NCI-H1694 treated with DMSO at 0.1 percent for 48 hours (cell line): Measurements from ENCODE around the gene CA5A.
"Not testable (repeated sequence)": the region's sequence is repeated elsewhere in the genome, so short reads cannot be mapped to it uniquely, and the experiment has no call there.

Experiments used
- DNase-seq: peaks from one replicate; lab custom pipeline; 2025; lab: John Stamatoyannopoulos, UW

Gene CA5A

DNA sequence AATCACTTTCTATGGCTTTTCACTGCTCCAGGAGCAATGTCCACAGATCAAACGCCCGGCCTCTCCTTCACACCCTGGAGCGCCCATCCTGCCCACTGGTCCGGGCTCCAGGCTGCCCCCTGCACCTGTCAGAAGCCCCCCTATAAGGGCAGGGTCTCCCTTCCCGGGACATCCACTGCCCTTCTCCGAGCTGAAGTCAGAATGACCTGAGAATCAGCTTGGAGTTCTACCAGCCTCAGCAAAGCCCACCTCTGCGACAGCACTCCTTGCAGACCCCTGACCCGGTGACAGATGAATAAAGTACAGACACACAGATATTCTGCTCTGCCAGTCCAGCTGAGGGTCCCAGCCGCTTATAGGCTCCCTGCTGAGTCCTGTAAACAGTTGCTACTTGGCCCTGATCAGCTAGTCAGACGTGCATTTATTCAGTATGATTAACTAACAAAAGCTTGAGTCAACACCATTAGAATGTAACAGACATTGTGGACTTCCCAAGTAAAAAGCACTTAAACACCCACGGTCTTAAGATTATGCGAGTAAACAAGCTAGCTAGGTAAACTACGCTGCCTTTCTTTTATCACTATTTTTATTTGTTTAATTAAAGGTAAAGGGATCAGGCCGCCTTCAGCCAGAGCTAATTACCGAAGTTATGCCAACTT lies 71.9 kb downstream of the CA5A start:
- DNase-seq: no peak

DNA sequence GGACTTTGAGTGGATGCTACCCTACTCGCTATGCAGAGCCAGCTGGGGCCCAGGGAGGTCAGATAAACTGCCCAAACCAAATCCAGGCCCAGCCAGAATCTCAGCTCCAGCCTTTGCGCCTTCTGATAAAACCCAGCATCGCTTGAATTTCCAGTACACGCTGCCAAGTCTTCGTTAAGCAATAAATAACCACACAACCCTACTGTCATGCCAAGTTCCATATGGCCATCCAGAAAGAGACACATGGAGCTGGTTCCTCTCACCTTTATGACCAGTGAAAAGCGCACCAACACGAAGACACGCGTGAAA lies 73.0 kb downstream of the CA5A start:
- DNase-seq: not testable (repeated sequence)

DNA sequence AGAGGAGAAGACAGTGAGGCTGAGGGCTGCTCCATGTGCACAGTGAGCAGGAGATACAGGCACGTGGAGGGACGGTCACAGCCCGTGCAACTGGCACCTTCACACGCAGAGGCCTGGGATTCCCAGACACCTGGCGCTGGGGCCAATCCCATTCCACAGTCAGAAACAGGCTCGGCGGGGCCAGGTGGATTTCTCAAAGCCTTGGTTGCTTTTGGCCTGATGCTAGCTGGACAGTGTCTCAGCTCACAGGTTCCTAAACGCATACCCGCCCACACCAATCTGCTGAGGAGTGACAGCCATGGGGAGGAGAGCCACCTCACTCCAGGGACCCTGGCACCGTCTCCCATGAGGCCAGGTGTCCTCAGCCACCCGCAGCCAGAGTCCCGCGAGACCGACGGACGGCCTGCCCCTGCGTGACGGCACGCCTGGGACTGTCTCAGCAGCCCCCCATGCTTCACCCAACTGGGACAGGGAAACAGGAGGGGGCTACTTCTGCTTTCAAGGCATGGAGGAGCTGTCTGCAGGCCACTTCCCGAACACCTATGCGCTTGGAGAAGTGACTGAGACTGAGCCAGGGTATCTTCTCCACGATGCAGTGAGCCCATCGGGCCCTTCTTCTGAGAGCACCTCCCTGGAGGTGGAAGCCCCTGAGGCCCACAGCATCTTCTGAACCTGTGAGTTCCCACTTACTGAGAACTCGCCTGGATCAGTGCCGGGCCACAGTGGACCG lies 73.6 kb downstream of the CA5A start:
- DNase-seq: not testable (repeated sequence)

DNA sequence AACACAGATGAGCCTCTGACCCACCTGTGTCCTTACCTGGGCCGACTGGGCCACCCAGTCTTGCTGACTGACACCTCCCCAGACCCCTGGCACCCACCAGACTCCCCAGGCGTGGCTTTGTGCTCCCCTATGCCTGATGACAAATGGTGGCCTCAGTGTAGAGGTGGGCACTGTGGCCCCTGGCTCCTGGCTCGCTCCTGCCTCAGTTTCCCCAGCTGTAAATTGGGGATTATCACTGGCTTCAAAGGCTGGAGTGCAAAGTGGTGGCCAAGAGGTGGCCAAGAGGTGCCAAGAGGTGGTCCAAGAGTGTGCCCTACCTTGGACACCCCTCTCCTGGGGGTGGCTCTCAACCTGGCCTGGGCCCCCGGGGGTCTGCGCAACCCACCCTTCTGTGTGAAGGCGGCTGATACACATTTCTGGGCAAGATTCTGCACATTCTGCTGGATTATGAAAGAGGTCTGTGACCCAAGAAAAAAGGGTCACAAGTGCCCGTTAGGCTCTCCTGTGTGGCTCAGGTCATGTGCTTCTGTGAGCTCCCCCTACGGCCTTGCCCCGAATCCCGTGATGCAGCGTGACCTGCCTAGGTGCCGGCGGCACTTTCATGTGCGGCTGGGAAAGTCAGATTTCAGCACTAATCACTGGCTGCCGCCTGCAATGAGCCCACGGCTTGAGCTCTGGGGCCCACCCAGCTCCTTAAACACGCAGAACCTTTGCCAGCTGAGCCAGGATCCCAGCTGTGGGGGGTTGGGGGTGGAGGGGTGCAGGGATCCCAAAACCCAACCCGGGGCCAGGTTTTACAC lies 74.8 kb downstream of the CA5A start:
- not testable (repeated sequence) for DNase-seq

DNA sequence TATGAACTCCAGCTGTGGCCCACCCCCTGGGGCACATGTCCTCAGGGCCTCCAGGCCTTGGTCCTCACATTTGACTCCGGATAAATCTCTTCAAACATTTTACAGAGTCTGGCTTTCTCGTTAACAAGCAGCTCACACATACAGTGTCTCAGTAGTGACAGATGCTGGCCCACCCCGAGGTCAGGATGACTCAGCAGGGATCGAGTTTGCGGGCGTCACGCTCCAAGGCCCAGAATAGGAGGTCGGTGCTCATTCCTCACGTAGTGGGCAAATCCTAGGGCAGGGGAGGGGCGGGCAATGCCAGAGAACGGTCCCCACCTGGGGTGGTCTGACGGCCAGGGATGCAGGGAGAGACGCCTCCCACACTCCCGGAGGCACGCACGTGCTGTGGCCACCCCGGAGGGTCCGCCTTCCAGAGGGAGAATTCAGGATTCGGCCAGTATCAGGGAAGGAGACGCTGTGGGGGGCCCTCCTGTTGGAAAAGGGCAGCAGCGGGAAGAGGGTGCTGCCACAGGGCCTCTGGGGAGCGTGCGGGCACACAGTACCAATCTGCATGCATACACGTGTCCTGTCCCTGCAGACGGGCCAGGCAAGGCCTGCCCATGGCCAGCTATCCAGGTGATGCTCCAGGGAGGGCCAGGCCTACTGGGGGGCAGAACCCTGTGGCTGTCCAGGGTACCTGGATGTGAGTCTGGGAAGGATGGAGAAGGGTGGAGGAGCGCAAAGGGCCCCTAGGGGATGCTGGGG lies 75.6 kb downstream of the CA5A start:
- no peak for DNase-seq

DNA sequence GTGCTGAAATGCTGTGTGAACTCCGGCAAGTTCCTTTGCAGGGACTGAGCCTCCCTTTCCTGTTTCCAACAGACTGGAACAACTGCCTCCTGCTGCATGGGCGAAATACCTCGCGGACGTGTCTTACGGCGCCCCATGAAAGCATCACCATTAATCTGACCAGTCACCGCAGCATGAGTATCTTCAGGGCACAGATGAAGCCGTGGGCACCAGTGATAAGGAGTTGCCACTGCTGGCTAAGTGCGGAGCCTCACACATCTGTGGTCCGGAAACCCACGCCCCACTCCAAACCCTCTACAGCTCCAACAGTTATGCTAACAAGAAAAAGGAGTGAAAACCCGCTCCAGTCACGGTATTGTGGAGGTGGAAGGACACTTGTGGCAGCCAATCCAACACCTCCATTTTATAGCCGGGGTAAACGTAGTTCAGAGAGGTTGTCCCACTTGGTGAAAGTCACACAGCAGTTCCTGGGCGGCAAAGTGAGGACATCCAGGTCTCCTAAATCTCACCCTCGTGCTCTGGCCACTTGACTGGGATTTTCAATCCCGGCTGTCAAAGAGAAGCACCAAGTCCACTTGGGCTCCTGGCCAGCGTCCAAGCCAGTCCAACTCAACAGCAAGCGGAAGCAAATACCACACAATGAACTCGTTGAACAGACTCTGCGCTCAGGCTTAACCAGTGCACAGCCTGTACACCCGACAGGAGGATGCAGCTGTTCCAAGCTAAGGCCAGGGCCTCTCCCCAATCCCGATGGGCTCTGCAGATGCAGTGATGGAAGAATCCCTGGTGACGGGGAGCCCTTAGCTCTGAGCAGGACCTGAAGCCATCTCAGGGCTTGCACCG lies 78.0 kb downstream of the CA5A start:
- DNase-seq: not testable (repeated sequence)

DNA sequence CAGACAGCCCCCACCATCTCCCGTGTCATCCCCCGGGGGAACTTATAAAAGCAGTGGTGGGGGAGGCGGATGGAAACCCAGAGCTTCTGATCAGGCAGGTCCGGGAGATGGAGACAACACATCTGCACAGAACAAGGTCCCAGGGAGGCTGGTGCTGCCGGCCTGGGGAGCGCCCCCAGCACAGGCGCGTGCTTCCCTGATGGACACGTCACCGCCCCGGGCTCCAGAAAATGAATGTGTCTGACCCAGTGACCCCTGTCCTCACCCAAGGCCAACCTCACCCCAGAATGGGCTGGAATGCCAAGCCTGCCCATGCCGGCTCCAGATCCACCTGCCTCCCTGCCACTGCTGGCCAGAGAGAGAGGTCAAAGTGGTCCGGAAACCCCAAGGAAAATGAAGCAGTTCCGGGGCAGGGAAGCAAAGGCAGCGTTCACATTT lies 79.5 kb downstream of the CA5A start:
- no peak for DNase-seq

DNA sequence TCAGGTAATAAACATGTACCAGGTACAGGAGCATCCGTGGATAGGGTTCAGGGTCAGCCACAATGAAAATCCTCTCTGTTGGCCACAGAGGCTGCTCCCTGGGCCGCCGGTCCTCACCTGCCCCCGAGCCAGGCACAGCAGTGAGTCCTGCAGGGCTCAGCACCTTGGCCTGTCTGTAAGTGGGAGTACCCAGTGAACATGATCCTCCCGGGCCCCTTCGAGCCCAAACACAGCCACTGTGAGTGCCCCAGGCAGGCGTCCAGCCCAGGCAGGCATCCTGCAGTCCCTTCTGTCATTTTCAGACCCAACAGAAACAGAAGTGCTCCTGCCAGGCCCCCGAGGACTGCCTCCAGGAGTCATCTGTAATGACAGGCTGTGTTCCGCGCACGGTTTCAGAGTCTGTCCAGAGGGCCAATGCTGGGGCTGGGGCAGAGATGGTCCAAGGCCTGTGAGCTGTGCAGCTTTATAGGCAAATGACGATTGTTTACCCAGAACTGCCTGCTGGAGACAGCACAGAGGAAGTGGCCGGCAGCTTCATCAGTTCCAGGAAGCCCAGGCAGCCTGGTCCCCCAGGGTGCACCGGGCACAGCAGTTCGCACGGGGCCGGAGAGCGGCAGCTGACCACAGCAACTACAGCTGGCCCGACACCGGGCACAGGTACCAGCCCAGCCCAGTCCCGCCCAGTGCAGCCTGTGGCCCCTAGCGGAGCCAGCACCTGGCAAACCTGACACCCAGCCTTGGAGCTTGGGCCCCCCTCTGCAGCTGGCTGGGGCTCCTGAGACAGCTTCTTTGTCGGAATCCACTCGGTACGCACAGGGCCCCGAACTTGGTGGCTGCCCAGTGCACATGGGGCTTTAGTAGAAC lies 80.2 kb downstream of the CA5A start:
- DNase-seq: no peak

DNA sequence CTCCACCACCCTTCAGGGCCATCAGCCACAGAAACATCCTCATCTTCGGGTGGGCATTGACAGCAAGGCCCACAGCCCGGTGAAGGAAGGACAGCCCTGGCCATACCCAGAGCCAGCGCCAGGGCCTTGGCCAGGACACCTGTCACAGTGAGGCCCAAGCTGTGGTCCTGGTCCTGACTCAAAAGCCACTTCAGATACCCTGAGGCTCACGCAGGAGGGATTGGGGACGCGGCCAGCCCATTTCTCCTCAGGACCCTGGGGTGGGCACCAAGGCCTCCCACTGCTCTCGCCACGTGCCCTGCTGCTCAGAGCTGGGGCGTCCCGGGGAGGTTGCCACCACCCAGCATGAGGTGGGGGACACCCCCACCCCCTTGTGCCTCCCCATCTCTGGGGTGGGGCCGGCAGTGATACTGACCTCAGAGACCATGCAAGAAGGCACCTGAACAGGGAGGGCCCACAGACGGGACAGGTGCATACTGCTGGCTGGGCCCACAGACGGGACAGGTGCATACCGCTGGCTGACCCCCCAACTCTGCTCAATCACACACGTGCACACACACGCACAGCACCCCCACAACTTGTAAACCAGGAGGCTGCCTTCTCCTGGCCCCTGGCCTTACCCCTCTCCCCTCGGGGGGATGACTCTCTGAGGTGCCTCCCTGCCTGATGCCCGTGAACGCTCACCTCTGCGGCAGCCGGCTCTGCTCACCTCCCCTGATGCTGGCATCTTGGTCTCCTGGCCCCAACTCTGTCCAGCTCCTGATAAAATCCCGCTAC lies 81.2 kb downstream of the CA5A start:
- DNase-seq: no peak

DNA sequence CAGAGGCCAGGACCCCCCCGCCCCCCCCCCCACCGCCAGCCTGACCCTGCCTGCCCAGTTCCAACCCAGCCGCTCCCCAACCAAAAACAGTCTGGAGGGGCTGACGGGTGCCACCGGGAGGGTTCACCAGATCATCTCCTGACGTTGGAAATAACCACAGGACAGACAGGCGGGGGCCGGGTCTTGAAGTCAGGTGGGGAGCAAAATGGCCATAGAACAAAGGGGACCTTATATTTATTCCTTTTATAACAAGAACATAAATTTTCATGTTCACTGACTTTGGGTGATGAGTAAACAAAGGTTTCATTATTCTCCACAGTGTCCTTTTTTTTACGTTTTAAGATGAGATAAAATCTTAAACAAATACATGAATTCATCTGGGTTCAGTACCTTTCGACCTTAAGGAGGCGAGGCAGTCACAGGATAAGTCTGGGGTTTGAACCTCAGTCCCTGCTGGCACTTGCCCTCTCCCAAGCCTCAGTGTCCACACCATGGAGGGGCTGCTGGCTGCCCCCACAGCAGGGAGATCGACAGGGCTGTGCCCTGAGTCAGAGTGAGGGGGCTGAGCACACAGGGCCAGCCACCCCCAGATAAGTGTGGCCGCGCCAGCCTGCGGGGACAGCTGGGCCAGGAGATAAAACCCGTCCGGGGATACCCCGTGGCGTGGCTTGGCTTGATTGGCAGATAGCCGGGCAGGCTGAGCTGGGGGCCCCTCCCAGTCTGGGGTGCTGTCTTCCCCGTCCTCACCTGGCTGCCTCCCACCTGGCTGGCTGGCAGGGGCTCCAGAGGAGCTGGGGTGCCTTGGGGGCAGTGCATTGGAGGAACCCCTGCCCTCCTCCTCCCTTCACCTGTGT lies 82.0 kb downstream of the CA5A start:
- DNase-seq: no peak

DNA sequence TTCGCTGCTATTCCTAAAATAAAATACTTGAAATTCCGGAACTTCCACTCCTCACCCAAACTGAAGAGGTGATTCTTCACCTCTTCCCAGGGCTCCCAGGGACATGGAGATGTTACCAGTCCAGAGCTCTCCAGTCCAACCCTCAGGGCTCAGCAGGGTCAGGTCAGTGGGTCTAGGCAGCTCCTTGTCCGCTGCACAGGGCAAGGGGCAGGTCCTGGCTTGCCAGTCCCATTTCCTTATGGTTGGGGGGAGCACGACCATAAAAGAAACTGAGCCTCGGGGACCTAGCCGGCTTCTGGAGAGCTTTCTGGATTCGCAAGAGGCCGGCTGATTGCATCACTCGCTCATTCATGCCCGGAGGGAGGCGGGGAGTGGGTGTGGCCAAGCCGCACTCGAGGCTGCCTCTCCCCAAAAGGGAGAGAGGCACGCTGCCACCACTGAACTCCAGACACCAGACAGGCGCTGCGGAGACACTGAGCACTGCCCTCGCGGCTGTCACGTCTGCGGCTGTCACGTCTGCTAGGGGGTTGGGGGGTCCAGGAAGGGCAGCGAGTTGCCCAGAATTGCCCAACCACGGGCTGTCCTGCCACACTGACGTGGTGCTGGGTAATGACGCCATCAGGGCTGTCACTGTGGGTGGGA lies 82.8 kb downstream of the CA5A start:
- DNase-seq: peak; percentile 55

DNA sequence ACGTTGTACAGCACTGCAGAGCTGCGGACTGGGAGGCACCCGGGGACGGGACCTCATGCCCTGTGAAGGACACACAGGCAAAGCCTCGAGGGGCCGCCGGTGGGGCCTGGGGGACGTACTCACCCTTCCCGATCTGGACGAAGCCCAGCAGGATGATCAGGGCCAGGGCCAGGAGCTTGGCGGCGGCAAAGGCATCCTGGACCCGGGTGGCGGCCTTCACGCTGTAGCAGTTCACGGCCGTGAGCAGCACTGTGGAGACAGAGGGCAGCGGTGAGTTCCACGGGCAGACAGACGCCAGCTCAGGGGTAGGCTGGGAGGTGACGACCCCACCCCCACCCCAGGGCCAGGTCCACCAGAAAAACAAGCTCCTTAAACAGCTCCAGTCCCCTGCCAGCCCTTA lies 84.7 kb downstream of the CA5A start:
- no peak for DNase-seq

DNA sequence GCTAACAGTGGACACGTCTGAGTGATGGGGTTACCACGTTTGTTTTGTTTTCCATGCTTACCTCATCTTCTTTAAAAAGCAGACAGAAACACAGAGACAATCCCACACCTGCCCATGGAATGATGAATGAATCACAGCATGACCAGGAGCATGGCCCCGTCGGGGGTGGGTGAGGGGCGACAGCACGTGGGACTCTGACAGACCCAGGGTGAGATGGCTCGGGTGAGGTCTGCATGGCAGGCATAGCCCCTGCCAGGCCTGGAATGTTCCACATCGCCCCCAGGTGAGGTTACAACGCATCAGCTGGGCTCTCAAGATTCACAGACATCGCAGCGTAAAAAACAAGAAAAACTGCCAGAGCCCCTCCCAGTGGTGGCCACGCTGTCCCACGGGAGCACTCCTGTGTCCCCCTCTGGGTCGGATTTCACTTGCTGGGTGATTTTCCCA lies 85.2 kb downstream of the CA5A start:
- DNase-seq: no peak

DNA sequence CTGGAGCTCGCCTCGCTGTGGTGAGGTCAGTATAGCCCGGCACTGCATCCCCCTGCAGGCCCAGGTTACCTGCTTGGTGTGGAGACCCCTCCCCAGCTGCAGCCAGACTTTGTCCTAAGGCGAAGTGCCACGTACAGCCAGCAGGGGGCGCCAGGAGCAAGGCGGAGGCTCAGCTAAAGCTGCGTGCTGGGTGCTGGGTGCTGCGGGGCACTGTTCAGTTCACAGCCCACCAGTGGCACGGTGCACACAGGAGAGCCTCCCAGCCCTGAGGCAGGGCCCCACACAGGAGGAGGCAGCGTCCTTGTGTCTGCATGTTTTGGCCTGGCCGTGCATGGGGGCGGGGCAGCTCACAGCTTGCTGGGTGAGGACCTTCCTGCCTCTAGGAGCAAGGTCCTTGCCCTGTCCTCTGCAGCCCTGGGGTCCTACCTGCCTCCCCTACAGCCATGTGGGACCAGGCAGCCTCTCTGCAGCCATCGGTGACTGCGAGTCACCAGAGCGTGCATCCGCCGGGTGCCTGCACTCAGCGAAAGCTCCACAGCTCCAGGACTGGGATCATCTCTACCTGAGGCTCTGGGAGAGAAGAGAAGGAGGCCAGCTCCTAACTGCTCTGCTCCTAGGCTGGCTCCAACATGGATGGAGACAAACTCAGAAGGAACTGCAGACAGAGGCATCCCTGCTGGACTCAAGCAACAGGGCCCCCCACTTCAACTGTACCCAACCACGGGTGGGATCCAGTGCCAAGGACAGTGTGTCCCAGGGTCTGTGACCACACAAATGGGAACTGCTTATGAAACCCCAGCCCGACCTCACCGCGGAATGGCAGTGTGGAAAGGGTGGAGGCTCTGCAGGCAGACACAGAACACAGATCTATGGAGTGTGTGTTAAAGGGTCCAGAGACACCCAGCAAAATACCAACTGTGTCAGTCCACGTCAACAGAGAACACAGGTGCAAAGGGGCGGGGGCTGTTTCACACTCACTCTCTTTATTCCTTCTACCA lies 86.0 kb downstream of the CA5A start:
- peak; percentile 26 for DNase-seq

DNA sequence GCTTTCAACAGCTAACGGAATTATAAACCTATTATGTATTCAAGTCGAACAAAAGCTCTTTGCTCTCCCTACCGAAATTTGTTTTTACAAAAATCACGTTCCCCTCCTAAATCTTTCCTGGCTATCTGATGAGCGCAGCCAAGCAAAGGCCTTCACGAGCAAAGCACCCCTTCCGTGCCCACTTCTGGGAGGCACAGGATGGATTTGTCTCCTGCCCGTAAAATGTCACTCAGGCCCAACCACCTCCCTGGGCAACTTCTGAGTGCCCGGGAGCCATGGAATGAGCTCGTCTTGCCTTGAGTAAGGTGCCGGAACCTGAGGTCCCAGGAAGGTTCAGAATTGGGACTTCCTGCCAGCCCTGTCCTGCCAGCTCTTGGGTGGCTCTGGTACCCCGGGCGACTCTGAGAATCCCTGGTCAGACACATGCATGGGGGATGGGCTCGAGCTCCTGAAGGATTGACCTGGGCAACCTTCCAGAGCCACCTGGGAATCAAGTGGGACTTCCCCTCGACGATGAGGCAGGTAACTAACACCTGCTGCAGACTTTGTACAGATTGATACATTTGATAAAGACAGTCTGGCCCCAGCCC lies 86.8 kb downstream of the CA5A start:
- DNase-seq: no peak

DNA sequence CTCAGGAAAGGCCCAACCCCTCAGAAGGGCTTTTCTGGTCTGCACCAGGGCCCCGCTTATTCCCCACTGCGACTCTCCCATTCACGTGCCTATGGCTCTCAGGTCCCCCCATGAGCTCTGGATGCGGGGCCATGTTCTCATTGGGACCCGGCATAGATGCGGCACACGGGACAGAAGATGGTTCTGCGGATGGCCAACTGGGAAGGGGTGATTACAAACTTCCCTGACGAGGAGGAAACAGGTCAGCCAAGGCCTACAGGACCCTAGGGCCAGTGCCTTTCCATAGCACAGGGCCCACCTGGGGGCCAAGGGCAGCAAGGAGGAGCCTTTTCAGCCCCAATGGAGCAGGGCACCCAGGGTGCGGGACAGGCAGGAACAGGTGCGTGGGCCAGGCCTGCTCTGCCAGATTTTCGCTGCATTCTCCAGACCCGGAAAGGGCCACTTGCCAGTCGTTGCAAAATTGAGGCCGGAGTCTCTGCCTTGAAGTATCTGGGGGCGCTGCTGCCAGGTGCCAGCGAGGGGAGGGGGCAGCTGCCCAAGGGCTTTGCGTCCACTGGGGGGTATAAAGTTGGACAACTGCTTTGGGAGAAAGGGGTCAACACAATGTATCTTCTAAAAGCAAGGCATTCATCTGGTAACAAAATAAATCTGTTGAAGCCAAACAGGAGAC lies 87.5 kb downstream of the CA5A start:
- no peak for DNase-seq
